NT2/D1 (cell line): Measurements from ENCODE around the gene PLTP.

ENCODE experiments used
- DNase-seq: peaks from one replicate; pipeline ENCODE4 v3.0.0-alpha.2; 2011; ENCODE audit warnings: low read depth, low spot score
- H3K27me3 ChIP-seq: 2 replicates; pipeline ENCODE4 v1.6.0; 2011; ENCODE audit warnings: mild to moderate bottlenecking; ENCODE audit not compliant: insufficient read length, insufficient read depth
- H3K36me3 ChIP-seq: 2 replicates; pipeline ENCODE4 v1.6.1; 2011; ENCODE audit warnings: mild to moderate bottlenecking, low read length, mixed read lengths; ENCODE audit not compliant: insufficient read depth, insufficient read length
- H3K4me1 ChIP-seq: 2 replicates; pipeline ENCODE4 v1.5.1; 2011; ENCODE audit not compliant: insufficient read depth, insufficient read length
- H3K4me3 ChIP-seq: 2 replicates; pipeline ENCODE4 v1.5.1; 2011; ENCODE audit warnings: low read depth; ENCODE audit not compliant: insufficient read length
- H3K9ac ChIP-seq: 2 replicates; pipeline ENCODE4 v1.6.0; 2011; ENCODE audit warnings: low read depth; ENCODE audit not compliant: insufficient read length
- H3K9me3 ChIP-seq: 2 replicates; pipeline ENCODE4 v1.5.1; 2011; ENCODE audit warnings: mild to moderate bottlenecking, low read length; ENCODE audit not compliant: insufficient read depth
- SUZ12 ChIP-seq: IDR thresholded peaks from 2 replicates; pipeline ENCODE4 v1.6.1; 2011; ENCODE audit not compliant: insufficient read length, insufficient read depth; ENCODE audit errors: extremely low read depth
- YY1 ChIP-seq: IDR thresholded peaks from 2 replicates; pipeline ENCODE4 v1.6.1; 2011; ENCODE audit not compliant: insufficient read length, insufficient read depth
- ZNF274 ChIP-seq: IDR thresholded peaks from 2 replicates; pipeline ENCODE4 v1.6.1; 2011; ENCODE audit warnings: mild to moderate bottlenecking, low read depth, low read length

Gene PLTP

GRCh38 chr20:45898285-45898684 lies 13.7 kb downstream of the PLTP start:
- H3K4me1 ChIP-seq = no peaks in the 10 kb centered on the region
- H3K36me3 ChIP-seq = peaks cover 84% of the 10 kb centered on the region
- no peaks in the 10 kb centered on the region for H3K27me3 ChIP-seq
- no peak for TF ChIP-seq SUZ12
- no peak for TF ChIP-seq YY1
- no peak for TF ChIP-seq ZNF274
- no peak for DNase-seq
- no peak overlapping the region for H3K4me3 ChIP-seq
- H3K9ac ChIP-seq = no peak overlapping the region
- H3K9me3 ChIP-seq = no peaks in the 10 kb centered on the region

- H3K4me3 ChIP-seq = no peak overlapping the region
- DNase-seq = no peak
- no peaks in the 10 kb centered on the region for H3K4me1 ChIP-seq
- H3K27me3 ChIP-seq = no peaks in the 10 kb centered on the region
- H3K9ac ChIP-seq = no peak overlapping the region
- H3K9me3 ChIP-seq = no peaks in the 10 kb centered on the region
- TF ChIP-seq ZNF274 (no peak), YY1 (no peak), SUZ12 (no peak)
- peaks cover 84% of the 10 kb centered on the region for H3K36me3 ChIP-seq
Measured at GRCh38 chr20:45897692-45898091, 14.3 kb downstream of the PLTP start.

- peaks cover 84% of the 10 kb centered on the region for H3K36me3 ChIP-seq
- DNase-seq = no peak
- no peak overlapping the region for H3K4me3 ChIP-seq
- H3K9ac ChIP-seq = no peak overlapping the region
- TF ChIP-seq SUZ12 (no peak), ZNF274 (no peak), YY1 (no peak)
- H3K27me3 ChIP-seq = no peaks in the 10 kb centered on the region
- H3K9me3 ChIP-seq = no peaks in the 10 kb centered on the region
- H3K4me1 ChIP-seq = no peaks in the 10 kb centered on the region
Measured at GRCh38 chr20:45897289-45897688, 14.7 kb downstream of the PLTP start.

DNA sequence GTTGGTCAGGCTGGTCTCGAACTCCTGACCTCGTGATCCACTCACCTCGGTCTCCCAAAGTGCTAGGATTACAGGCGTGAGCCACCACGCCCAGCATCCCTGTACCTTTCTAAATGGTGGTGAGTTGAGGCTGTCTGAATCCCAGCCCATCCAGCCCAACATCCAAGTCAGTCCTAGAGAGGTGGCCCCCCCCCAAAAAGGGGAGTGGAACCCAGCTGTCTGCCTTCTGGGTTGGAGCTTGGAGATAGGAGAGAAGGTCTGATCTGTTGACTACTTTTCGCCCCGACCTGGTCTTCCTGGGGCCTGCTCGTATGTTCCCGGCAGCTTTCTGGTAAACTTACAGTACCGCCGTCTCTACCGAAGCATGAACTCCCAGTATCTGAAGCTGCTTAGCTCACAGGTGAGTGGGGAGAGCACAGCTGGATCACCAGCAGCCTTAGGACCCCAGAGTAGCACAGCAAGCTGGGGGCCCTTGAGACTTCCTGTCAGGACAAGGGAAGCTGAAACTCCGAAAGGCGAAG lies 15.3 kb downstream of the PLTP start:
- no peak for DNase-seq
- H3K9me3 ChIP-seq = no peaks in the 10 kb centered on the region
- no peaks in the 10 kb centered on the region for H3K27me3 ChIP-seq
- TF ChIP-seq YY1 = no peak
- no peak for TF ChIP-seq ZNF274
- no peak for TF ChIP-seq SUZ12
- H3K4me1 ChIP-seq = no peaks in the 10 kb centered on the region
- H3K9ac ChIP-seq = no peak overlapping the region
- no peak overlapping the region for H3K4me3 ChIP-seq
- H3K36me3 ChIP-seq = peaks cover 79% of the 10 kb centered on the region

GRCh38 chr20:45894797-45895196 lies 17.2 kb downstream of the PLTP start:
- Histone ChIP-seq H3K9me3 (no peaks in the 10 kb centered on the region), H3K4me3 (no peak overlapping the region), H3K4me1 (peaks cover 4% of the 10 kb centered on the region), H3K9ac (no peak overlapping the region), H3K27me3 (no peaks in the 10 kb centered on the region), H3K36me3 (peaks cover 64% of the 10 kb centered on the region)
- DNase-seq = no peak
- no peak for TF ChIP-seq YY1
- no peak for TF ChIP-seq SUZ12
- TF ChIP-seq ZNF274 = no peak

GRCh38 chr20:45893831-45894230 lies 18.1 kb downstream of the PLTP start:
- no peaks in the 10 kb centered on the region for H3K27me3 ChIP-seq
- no peak overlapping the region for H3K9ac ChIP-seq
- no peaks in the 10 kb centered on the region for H3K9me3 ChIP-seq
- H3K36me3 ChIP-seq = peaks cover 55% of the 10 kb centered on the region
- no peak for DNase-seq
- H3K4me1 ChIP-seq = peaks cover 4% of the 10 kb centered on the region
- TF ChIP-seq ZNF274 (no peak), YY1 (no peak), SUZ12 (no peak)
- H3K4me3 ChIP-seq = no peak overlapping the region

DNA sequence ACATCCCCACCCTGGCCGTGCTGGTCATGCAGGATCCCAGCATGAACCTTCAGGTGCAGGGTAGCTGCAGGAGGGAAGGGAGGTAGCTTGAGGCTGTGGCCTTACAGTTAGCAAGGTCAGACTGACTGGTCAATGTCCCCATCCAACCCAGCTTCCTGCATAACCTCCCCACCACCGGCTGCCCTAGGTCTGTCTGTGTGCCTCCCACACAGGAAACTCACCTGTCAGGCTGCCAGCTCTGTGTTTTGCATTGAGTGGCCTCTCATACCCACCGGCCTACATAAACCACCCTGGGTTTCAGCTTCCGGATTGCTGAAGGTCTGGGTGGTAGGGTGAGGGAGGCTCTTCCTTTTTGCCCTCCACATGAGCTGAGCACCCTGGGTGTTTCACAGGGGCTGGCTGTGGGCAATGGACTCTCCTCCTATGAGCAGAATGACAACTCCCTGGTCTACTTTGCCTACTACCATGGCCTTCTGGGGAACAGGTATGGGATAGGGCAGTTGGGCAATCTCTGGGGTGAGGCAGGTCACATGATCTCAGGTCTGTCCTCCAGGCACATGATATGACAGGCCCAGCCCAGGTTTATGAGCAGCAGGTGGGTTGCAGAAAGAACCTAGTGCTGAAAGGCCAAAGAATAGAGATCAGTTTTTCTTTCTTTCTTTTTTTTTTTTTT lies 19.0 kb downstream of the PLTP start:
- TF ChIP-seq ZNF274 (no peak), YY1 (no peak), SUZ12 (no peak)
- Histone ChIP-seq H3K36me3 (peaks cover 46% of the 10 kb centered on the region), H3K27me3 (no peaks in the 10 kb centered on the region), H3K4me1 (peaks cover 4% of the 10 kb centered on the region), H3K9ac (no peak overlapping the region), H3K9me3 (no peaks in the 10 kb centered on the region), H3K4me3 (no peak overlapping the region)
- DNase-seq = no peak
